ENCODE results near the gene UBD. TPM values are rescaled to one million over a fixed set of nuclear protein-coding genes. Genes with fewer than 3 reads are reported as not detected.

Gene UBD
- total and polyA plus RNA-seq, 2 experiments from 2014 or later = not detected

DNA sequence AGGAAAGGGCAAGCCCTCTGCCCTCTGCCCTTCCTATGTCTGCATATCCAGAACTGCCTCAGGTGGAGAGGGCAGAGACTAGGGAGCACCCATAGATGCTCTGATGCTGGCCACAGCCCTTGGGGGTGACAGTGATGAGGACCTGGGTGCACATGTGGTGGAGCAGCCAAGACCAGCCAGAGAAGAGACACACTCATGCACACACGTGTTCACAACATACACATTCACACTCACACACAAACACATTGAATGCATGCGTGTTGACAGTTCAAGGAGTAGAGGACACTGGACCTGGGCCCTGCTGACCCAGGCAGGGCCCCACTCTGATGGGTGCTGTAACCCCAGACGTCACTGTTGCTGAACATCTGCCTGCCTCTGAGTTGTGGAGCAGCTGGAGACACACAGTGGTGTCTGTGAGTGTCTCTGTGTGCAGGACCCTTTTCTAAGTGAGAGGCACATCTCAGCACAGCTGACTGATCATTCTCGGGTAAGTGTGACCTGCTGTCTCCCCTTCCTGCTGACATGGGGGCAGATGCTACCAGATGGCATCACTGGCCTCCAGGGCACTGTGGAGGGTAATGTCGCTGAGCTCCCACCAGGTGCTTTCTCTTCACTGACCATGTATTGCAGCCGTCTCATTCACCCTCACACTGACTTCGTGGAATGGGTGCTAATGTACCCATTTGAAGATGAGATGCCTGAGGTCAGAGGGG lies 41.6 kb downstream of the UBD start (continued):
- TF ChIP-seq REST (IDR thresholded peaks at IDR 0.05; ENCODE audit: unreplicated experiment) = no peak
- TF ChIP-seq ZNF114 (CRISPR knock-in tag; IDR thresholded peaks at IDR 0.05) = no peak
- no peak for TF ChIP-seq POLR2AphosphoS5 (IDR thresholded peaks at IDR 0.05; ENCODE audit: low read depth)
- no peak for TF ChIP-seq EZH2 (IDR thresholded peaks at IDR 0.05; ENCODE audit: low read depth, unreplicated experiment)

- ATAC-seq (no peak), DNase-seq (ENCODE audit: low spot score) (peak; percentile 11)
- no peaks in the 10 kb centered on the region for H4K20me1 ChIP-seq (replicated peaks; ENCODE audit: insufficient read depth)
- H3K36me3 ChIP-seq (ENCODE audit: insufficient read depth) = no peaks in the 10 kb centered on the region; the same call in 1 of the 2 replicates
- H3K27ac Mint-ChIP-seq = no peak overlapping the region
- no peaks in the 10 kb centered on the region for H3K79me2 ChIP-seq (replicated peaks; ENCODE audit: insufficient read depth)
- H3K27me3 Mint-ChIP-seq (ENCODE audit: insufficient read depth, low read depth, poor library complexity) = peaks cover 2% of the 10 kb centered on the region
- no peak overlapping the region; the same call in 2 of the 3 replicates for H3K4me3 Mint-ChIP-seq
- no peaks in the 10 kb centered on the region for H3F3A ChIP-seq (replicated peaks; ENCODE audit: low read depth)
- no peak overlapping the region for H3K4me2 ChIP-seq
- no peak overlapping the region for H3K27ac ChIP-seq (ENCODE audit: low read depth)
- H2AFZ ChIP-seq = no peak overlapping the region
- H3K9me3 Mint-ChIP-seq = peaks cover 17% of the 10 kb centered on the region
- peaks cover 16% of the 10 kb centered on the region; the same call in 1 of the 2 replicates for H3K9me2 ChIP-seq (ENCODE audit: insufficient read depth)
- no peaks in the 10 kb centered on the region for H3K4me1 ChIP-seq (ENCODE audit: insufficient read depth)
- peaks cover 3% of the 10 kb centered on the region; the same call in 1 of the 3 replicates for H3K4me1 Mint-ChIP-seq
- TF ChIP-seq CTCF (conservative IDR thresholded peaks at IDR 0.05; ENCODE audit: low read depth in 2 of 2) (peak; percentile 19 to 55; a peak in 2 of 4 replicates), JUNB (IDR thresholded peaks at IDR 0.05; ENCODE audit: unreplicated experiment) (no peak)
- no peak overlapping the region for H3K4me3 ChIP-seq
- no peaks in the 10 kb centered on the region for H3K27me3 ChIP-seq (ENCODE audit: insufficient read depth)
- peaks cover 14% of the 10 kb centered on the region for H3K36me3 Mint-ChIP-seq (ENCODE audit: low read depth)
Observed at GRCh38 chr6:29517245-29517644, 42.3 kb downstream of the UBD start.

GRCh38 chr6:29516108-29516507 lies 43.4 kb downstream of the UBD start:
- Histone ChIP-seq H3K4me1 (ENCODE audit: insufficient read depth) (no peaks in the 10 kb centered on the region), H3K36me3 (ENCODE audit: insufficient read depth) (no peaks in the 10 kb centered on the region; the same call in 1 of the 2 replicates), H2AFZ (no peak overlapping the region), H3K4me2 (no peak overlapping the region), H3K27ac (ENCODE audit: low read depth) (no peak overlapping the region), H3F3A (replicated peaks; ENCODE audit: low read depth) (no peaks in the 10 kb centered on the region), H3K4me3 (no peak overlapping the region), H3K9me2 (ENCODE audit: insufficient read depth) (peaks cover 18% of the 10 kb centered on the region; the same call in 1 of the 2 replicates), H3K79me2 (replicated peaks; ENCODE audit: insufficient read depth) (no peaks in the 10 kb centered on the region), H4K20me1 (replicated peaks; ENCODE audit: insufficient read depth) (no peaks in the 10 kb centered on the region), H3K27me3 (ENCODE audit: insufficient read depth) (no peaks in the 10 kb centered on the region)
- peaks cover 11% of the 10 kb centered on the region for H3K36me3 Mint-ChIP-seq (ENCODE audit: low read depth)
- no peak overlapping the region for H3K4me3 Mint-ChIP-seq
- H3K27me3 Mint-ChIP-seq (ENCODE audit: insufficient read depth, low read depth, poor library complexity) = peaks cover 2% of the 10 kb centered on the region
- DNase-seq (ENCODE audit: low spot score) (no peak), ATAC-seq (no peak)
- H3K9me3 Mint-ChIP-seq = peaks cover 11% of the 10 kb centered on the region
- H3K27ac Mint-ChIP-seq = no peak overlapping the region
- H3K4me1 Mint-ChIP-seq = peaks cover 3% of the 10 kb centered on the region; the same call in 1 of the 3 replicates
- no peak for TF ChIP-seq ZNF462 (CRISPR knock-in tag; IDR thresholded peaks at IDR 0.05)
- TF ChIP-seq EZH2 (IDR thresholded peaks at IDR 0.05; ENCODE audit: low read depth, unreplicated experiment) = no peak
